HepG2 (cell line): ENCODE data around the gene EPC1. TPM values are rescaled to one million over a fixed set of nuclear protein-coding genes. Genes with fewer than 3 reads are reported as not detected.

Experiments used
- ATAC-seq: fragments of 200-7000 bp; cut with Tn5 transposase; 3 replicates; pipeline ENCODE4 v1.9.1; 2020; ENCODE audit warnings: mild to moderate bottlenecking, moderate library complexity
- BruUV-seq: library from RNA; stranded (reverse); fragments of 400-500 nt; replicated peaks from 2 replicates; lab custom pipeline; 2021; lab: Mats Ljungman, UMichigan
- CTCF ChIA-PET: fragments of 300-600 bp; formaldehyde crosslinking; extraction: SDS; loops from one replicate; lab custom pipeline; 2021; ENCODE audit warnings: low total read pairs, inconsistent platforms, low intra/inter-chr PET ratio; lab: Yijun Ruan, JAX
- POLR2A ChIA-PET: fragments of 350-600 bp; sonication (Branson Sonifier 250); formaldehyde crosslinking; loops from one replicate; lab custom pipeline; 2020; ENCODE audit warnings: antibody characterized with exemption, inconsistent platforms; lab: Yijun Ruan, JAX
- DNase-seq: peaks from one replicate; pipeline ENCODE4 v3.0.0-alpha.2; 2015; ENCODE audit warnings: low spot score
- FAIRE-seq: peaks from 3 replicates; lab custom pipeline; 2011; peaks lifted over from hg19 to GRCh38; lab: Jason Lieb, UNC
- H2AFZ ChIP-seq: one replicate; pipeline ENCODE4 v1.6.1; 2011; ENCODE audit warnings: low read length, inconsistent platforms
- H3K27ac ChIP-seq: fragments of 300-600 bp; 3 replicates; pipeline ENCODE4 v1.8.0; 2011; ENCODE audit warnings: mixed run types, mild to moderate bottlenecking, mixed read lengths, low read length, inconsistent platforms; ENCODE audit not compliant: insufficient read depth; ENCODE audit errors: extremely low read length
- H3K27me3 ChIP-seq, 2 experiments: fragments of 200-600 bp in 1 of 2; 2 replicates in 1 of 2; 3 replicates in 1 of 2; pipeline versions ENCODE4 v1.6.0 to v1.8.0; 2011; ENCODE audit warnings: low read length in 2 of 2, mild to moderate bottlenecking in 2 of 2, moderate library complexity in 2 of 2, inconsistent platforms in 1 of 2; ENCODE audit not compliant: insufficient read depth in 2 of 2, control insufficient read depth in 1 of 2
- H3K36me3 ChIP-seq, 2 experiments: fragments of 200-600 bp in 1 of 2; replicated peaks in 1 of 2; 2 replicates in 1 of 2; 3 replicates in 1 of 2; pipeline versions ENCODE4 v1.5.1 to v1.8.0; 2011; ENCODE audit warnings: low read length in 2 of 2, inconsistent platforms in 1 of 2; ENCODE audit not compliant: insufficient read depth in 2 of 2, control insufficient read depth in 1 of 2
- H3K4me1 ChIP-seq: 2 replicates; pipeline ENCODE4 v1.5.1; 2012; ENCODE audit warnings: low read length, inconsistent platforms; ENCODE audit not compliant: insufficient read depth
- H3K4me2 ChIP-seq: 2 replicates; pipeline ENCODE4 v1.6.0; 2011; ENCODE audit warnings: low read depth, low read length, inconsistent platforms
- H3K4me3 ChIP-seq, 3 experiments: fragments of 200-600 bp in 1 of 3; sonication (generic), shearing (Covaris generic) in 1 of 3; replicated peaks in 1 of 3; 2 replicates each; pipeline ENCODE4 v1.5.1; 2011 to 2016; ENCODE audit warnings: low read length in 3 of 3, inconsistent platforms in 2 of 3, low read depth in 2 of 3, mild to moderate bottlenecking in 2 of 3, control low read depth in 1 of 3, mixed read lengths in 1 of 3; ENCODE audit not compliant: insufficient read depth in 1 of 3
- H3K79me2 ChIP-seq: one replicate; pipeline ENCODE4 v1.6.1; 2011; ENCODE audit warnings: low read length, inconsistent platforms; ENCODE audit not compliant: insufficient read depth
- H3K9ac ChIP-seq: 2 replicates; pipeline ENCODE4 v1.6.0; 2011; ENCODE audit warnings: mild to moderate bottlenecking, low read depth, low read length, inconsistent platforms; ENCODE audit not compliant: insufficient read depth
- H3K9me3 ChIP-seq: 2 replicates; pipeline ENCODE4 v1.5.1; 2012; ENCODE audit warnings: mild to moderate bottlenecking, low read length
- H4K20me1 ChIP-seq: 2 replicates; pipeline ENCODE4 v1.6.0; 2011; ENCODE audit warnings: inconsistent platforms, mild to moderate bottlenecking, low read length, moderate library complexity; ENCODE audit not compliant: insufficient read depth
- BRF2 ChIP-seq: sonication (generic); formaldehyde crosslinking; IDR thresholded peaks from 2 replicates; pipeline ENCODE4 v1.8.1; 2022; ENCODE audit warnings: mild to moderate bottlenecking, missing genetic modification reagents
- CCAR2 ChIP-seq: fragments of 200-400 bp; formaldehyde crosslinking; optimal IDR thresholded peaks from 2 replicates; pipeline ENCODE3; 2018; ENCODE audit warnings: low read depth, mild to moderate bottlenecking, low read length, moderate library complexity
- ELF1 ChIP-seq: sonication (generic); formaldehyde crosslinking; IDR thresholded peaks from 2 replicates; pipeline ENCODE4 v1.4.0; 2020; ENCODE audit warnings: missing genetic modification reagents
- MAFF ChIP-seq: IDR thresholded peaks from 2 replicates; pipeline ENCODE4 v1.6.1; 2011; ENCODE audit warnings: low read depth, low read length, improper control_type of control experiment
- MAFK ChIP-seq, 2 experiments: IDR thresholded peaks in 1 of 2; conservative IDR thresholded peaks in 1 of 2; 2 replicates each; pipeline ENCODE4 v1.6.1; 2011; ENCODE audit warnings: improper control_type of control experiment in 2 of 2, low read length in 2 of 2
- MBD4 ChIP-seq: IDR thresholded peaks from 2 replicates; pipeline ENCODE4 v1.6.1; 2012; ENCODE audit warnings: low read length, inconsistent platforms, borderline replicate concordance
- RBM22 ChIP-seq: fragments of 200-400 bp; formaldehyde crosslinking; optimal IDR thresholded peaks from 2 replicates; pipeline ENCODE3; 2017; ENCODE audit warnings: mild to moderate bottlenecking, low read length, moderate library complexity
- TGIF2 ChIP-seq: IDR thresholded peaks from 2 replicates; pipeline ENCODE4 v1.6.1; 2016; ENCODE audit warnings: control low read depth, missing compliant biosample characterization
- ZNF143 ChIP-seq: sonication (generic); formaldehyde crosslinking; IDR thresholded peaks from 2 replicates; pipeline ENCODE4 v1.4.0; 2020; ENCODE audit warnings: missing genetic modification reagents
- ZNF280B ChIP-seq: sonication (generic); formaldehyde crosslinking; IDR thresholded peaks from 2 replicates; pipeline ENCODE4 v1.5.0; 2020; ENCODE audit warnings: missing genetic modification reagents, mild to moderate bottlenecking, borderline replicate concordance
- WGBS: methylation state at CpG from one replicate; pipeline ENCODE4 v1.1.6; 2017; ENCODE audit warnings: low lambda C conversion rate; 5-methylcytosine and 5-hydroxymethylcytosine counted together
- in situ Hi-C: cut with HindIII; loops from 2 replicates; pipeline ENCODE4 v1.10.0; 2017; ENCODE audit warnings: low pct_unique_long_range_greater_than_20kb; ENCODE audit not compliant: extremely low pct_ligation_motif_present
- intact Hi-C: fragments of 100-400 bp; cut with micrococcal nuclease; formaldehyde crosslinking; loops from one replicate; pipeline ENCODE4 v1.10.0; 2022; ENCODE audit not compliant: unreplicated experiment
- polyA plus RNA-seq, 8 experiments: library from polyadenylated mRNA; depleted of rRNA in 3 of 8; stranded (reverse) in 7 of 8; unstranded in 1 of 8; fragments of >200 nt; fragmentation: Illumina TruSeq in 4 of 8; extraction: Trizol in 4 of 8; gene quantifications; 2 replicates each; pipeline versions ENCODE4 v1.2.1 to v1.2.3, GENCODE V29; 2011 to 2016; ENCODE audit warnings: low read depth in 4 of 8, missing spikeins in 1 of 8, mixed read lengths in 1 of 8; ENCODE audit not compliant: insufficient read depth in 1 of 8
- total RNA-seq, 5 experiments: library from RNA; depleted of rRNA; stranded (reverse); fragments of >200 nt; fragmentation: Illumina TruSeq; extraction: Trizol; gene quantifications; 2 replicates each; pipeline ENCODE4 v1.2.3, GENCODE V29; 2016; ENCODE audit warnings: low read depth in 1 of 5

Gene EPC1
- total and polyA plus RNA-seq, 2 of the 13 experiments (the other 11 are each of a cell fraction or from before 2014, with no cell fraction given) = 28.7 to 44.2 TPM

GRCh38 chr10:32298075-32298812 is 48.7 kb downstream of the EPC1 start:
- BruUV-seq = no TSS peak
- H3K4me3 ChIP-seq = no peak overlapping the region
- WGBS = 94% methylated on average over 11 of the region's 11 CpGs

More at GRCh38 chr10:32298075-32298812, 48.7 kb downstream of the EPC1 start:
- Histone ChIP-seq H3K27me3 (no peaks in the 10 kb centered on the region), H3K4me1 (no peaks in the 10 kb centered on the region), H3K27ac (no peak overlapping the region), H3K9me3 (no peaks in the 10 kb centered on the region), H3K9ac (no peak overlapping the region), H2AFZ (no peak overlapping the region), H3K4me2 (no peak overlapping the region), H4K20me1 (no peaks in the 10 kb centered on the region; the same call in 1 of the 2 replicates), H3K79me2 (peaks cover 35% of the 10 kb centered on the region), H3K36me3 (peaks cover 0 to 17% of the 10 kb centered on the region in 2 experiments; a peak in 4 of 5 replicates)
- intact Hi-C loops (no loop called here), in situ Hi-C loops (no loop called here)
- POLR2A ChIA-PET = no interaction called here
- CTCF ChIA-PET = no interaction called here
- ATAC-seq = no peak
- no peak for FAIRE-seq
- TF ChIP-seq CCAR2 = no peak
- no peak for TF ChIP-seq MBD4
- TF ChIP-seq RBM22 = peak; percentile 34
- no peak for TF ChIP-seq BRF2
- TF ChIP-seq TGIF2 = no peak
- no peak for TF ChIP-seq ELF1 (CRISPR knock-in tag)
- no peak for TF ChIP-seq ZNF143
- TF ChIP-seq MAFK (conservative IDR thresholded peaks at IDR 0.05 in 1 of 2, IDR thresholded peaks at IDR 0.05 in 1 of 2; ENCODE audit: low read length in 2 of 2) = peak; percentile 39 to 47; a peak in 2 of 4 replicates
- TF ChIP-seq MAFF = peak; percentile 33; the same call in 1 of the 2 replicates
- no peak for TF ChIP-seq ZNF280B (CRISPR knock-in tag)
- peak; percentile 21 for DNase-seq
